Neural crest cell (in vitro differentiated cells): ENCODE data around the gene LIPC. TPM values are rescaled to one million over a fixed set of nuclear protein-coding genes. Genes with fewer than 3 reads are reported as not detected.

Source experiments
- DNase-seq: peaks from one replicate; pipeline ENCODE4 v3.0.0; 2021; ENCODE audit warnings: low read depth, mixed read lengths, low spot score
- H3K27ac Mint-ChIP-seq: one replicate; pipeline ENCODE4 v1.8.0; 2021; ENCODE audit warnings: mild to moderate bottlenecking, mixed read lengths; ENCODE audit not compliant: unreplicated experiment
- H3K27me3 Mint-ChIP-seq: 2 replicates; pipeline ENCODE4 v1.8.0; 2021; ENCODE audit warnings: low read depth, mild to moderate bottlenecking, mixed read lengths
- H3K36me3 Mint-ChIP-seq: 2 replicates; pipeline ENCODE4 v1.8.0; 2021; ENCODE audit warnings: low read depth, mild to moderate bottlenecking, mixed read lengths
- H3K4me1 Mint-ChIP-seq: 2 replicates; pipeline ENCODE4 v1.8.0; 2021; ENCODE audit warnings: mixed read lengths
- H3K4me3 Mint-ChIP-seq: one replicate; pipeline ENCODE4 v1.8.0; 2021; ENCODE audit warnings: mild to moderate bottlenecking, mixed read lengths
- H3K9me3 Mint-ChIP-seq: 2 replicates; pipeline ENCODE4 v1.8.0; 2021; ENCODE audit warnings: mixed read lengths
- CTCF ChIP-seq: fragments of 200-600 bp; sonication (generic); conservative IDR thresholded peaks from 2 replicates; pipeline ENCODE4 v1.5.0; 2021; ENCODE audit warnings: antibody characterized with exemption, mild to moderate bottlenecking
- total RNA-seq: library from RNA; stranded (reverse); gene quantifications from 2 replicates; pipeline ENCODE4 v1.2.1, GENCODE V29; 2021

LIPC gene
- total RNA-seq, 1 donor from 2014 or later, result not detected

- H3K4me1 Mint-ChIP-seq, result no peaks in the 10 kb centered on the region
- DNase-seq, result no peak
- H3K4me3 Mint-ChIP-seq, result no peak overlapping the region
- no peaks in the 10 kb centered on the region for H3K27me3 Mint-ChIP-seq
- H3K36me3 Mint-ChIP-seq, result peaks cover 2% of the 10 kb centered on the region
- no peak for TF ChIP-seq CTCF
- H3K9me3 Mint-ChIP-seq, result no peaks in the 10 kb centered on the region
- no peak overlapping the region for H3K27ac Mint-ChIP-seq
Observed at GRCh38 chr15:58484791-58485600, 53.2 kb downstream of the LIPC start.

GRCh38 chr15:58486062-58486461 lies 54.3 kb downstream of the LIPC start:
- H3K4me1 Mint-ChIP-seq, result no peaks in the 10 kb centered on the region
- H3K36me3 Mint-ChIP-seq, result peaks cover 2% of the 10 kb centered on the region
- H3K27me3 Mint-ChIP-seq, result no peaks in the 10 kb centered on the region
- TF ChIP-seq CTCF, result no peak
- H3K4me3 Mint-ChIP-seq, result no peak overlapping the region
- no peak for DNase-seq
- H3K9me3 Mint-ChIP-seq, result no peaks in the 10 kb centered on the region
- H3K27ac Mint-ChIP-seq, result no peak overlapping the region

GRCh38 chr15:58486564-58486963 lies 54.8 kb downstream of the LIPC start:
- no peak for DNase-seq
- Mint-ChIP-seq H3K36me3 (peaks cover 2% of the 10 kb centered on the region), H3K4me1 (no peaks in the 10 kb centered on the region), H3K27me3 (no peaks in the 10 kb centered on the region), H3K9me3 (no peaks in the 10 kb centered on the region), H3K27ac (no peak overlapping the region), H3K4me3 (no peak overlapping the region)
- TF ChIP-seq CTCF, result no peak

GRCh38 chr15:58487041-58487723 lies 55.4 kb downstream of the LIPC start:
- DNase-seq, result no peak
- no peak overlapping the region for H3K27ac Mint-ChIP-seq
- H3K36me3 Mint-ChIP-seq, result peaks cover 2% of the 10 kb centered on the region
- no peak for TF ChIP-seq CTCF
- no peaks in the 10 kb centered on the region for H3K4me1 Mint-ChIP-seq
- no peak overlapping the region for H3K4me3 Mint-ChIP-seq
- no peaks in the 10 kb centered on the region for H3K9me3 Mint-ChIP-seq
- no peaks in the 10 kb centered on the region for H3K27me3 Mint-ChIP-seq

GRCh38 chr15:58487724-58488120 lies 55.9 kb downstream of the LIPC start:
- H3K4me3 Mint-ChIP-seq, result no peak overlapping the region

More at GRCh38 chr15:58487724-58488120, 55.9 kb downstream of the LIPC start:
- Mint-ChIP-seq H3K9me3 (no peaks in the 10 kb centered on the region), H3K27ac (no peak overlapping the region), H3K36me3 (peaks cover 2% of the 10 kb centered on the region), H3K4me1 (no peaks in the 10 kb centered on the region), H3K27me3 (no peaks in the 10 kb centered on the region)
- no peak for TF ChIP-seq CTCF
- no peak for DNase-seq
